Thymus (tissue), 11 donors: ENCODE measurements around the gene INO80C. TPM values are rescaled to one million over a fixed set of nuclear protein-coding genes. Genes with fewer than 3 reads are reported as not detected.
A peak's percentile ranks its signal among the peaks of the same experiment; 100 is the strongest.

Experiments
- DNase-seq, 9 donors: peaks; one replicate each; pipeline ENCODE4 v3.0.0-alpha.2; 2013; ENCODE audit warnings: low spot score in 9 of 9, low read depth in 6 of 9, missing footprints in 1 of 9
- H3K27ac ChIP-seq, 2 donors: one replicate each; pipeline ENCODE4 v1.5.1; 2013; ENCODE audit warnings: control low read depth in 1 of 2, low read depth in 1 of 2, low read length in 1 of 2, mild to moderate bottlenecking in 1 of 2, moderate library complexity in 1 of 2
- H3K27me3 ChIP-seq, 2 donors: one replicate each; pipeline ENCODE4 v1.5.1; 2013; ENCODE audit warnings: low read length in 1 of 2; ENCODE audit not compliant: control insufficient read depth in 2 of 2, insufficient read depth in 1 of 2
- H3K36me3 ChIP-seq, 2 donors: one replicate each; pipeline ENCODE4 v1.5.1; 2013; ENCODE audit warnings: low read length in 1 of 2, mild to moderate bottlenecking in 1 of 2, moderate library complexity in 1 of 2; ENCODE audit not compliant: control insufficient read depth in 2 of 2, insufficient read depth in 2 of 2
- H3K4me1 ChIP-seq, 2 donors: one replicate each; pipeline ENCODE4 v1.5.1; 2013; ENCODE audit warnings: low read length in 2 of 2; ENCODE audit not compliant: control insufficient read depth in 2 of 2, insufficient read depth in 2 of 2
- H3K4me3 ChIP-seq, 2 donors: one replicate each; pipeline ENCODE4 v1.5.1; 2013; ENCODE audit warnings: low read length in 2 of 2, control low read depth in 1 of 2, mild to moderate bottlenecking in 1 of 2
- H3K9me3 ChIP-seq, 2 donors: one replicate each; pipeline ENCODE4 v1.5.1; 2013; ENCODE audit warnings: low read length in 1 of 2, mild to moderate bottlenecking in 1 of 2; ENCODE audit not compliant: control insufficient read depth in 2 of 2, insufficient read depth in 1 of 2
- WGBS: extraction: QIAGEN DNeasy Blood & Tissue Kit; methylation state at CpG from one replicate; pipeline ENCODE4 v1.1.7; 2013; 5-methylcytosine and 5-hydroxymethylcytosine counted together
- polyA plus RNA-seq: library from polyadenylated mRNA; stranded (reverse); fragments of 200-250 nt; gene quantifications from one replicate; pipeline ENCODE4 v1.2.3, GENCODE V29; 2013
- total RNA-seq: library from RNA; stranded (reverse); fragments of 120-200 nt; gene quantifications from one replicate; pipeline ENCODE4 v1.2.4, GENCODE V29; 2013
- donor health status: healthy.

Gene INO80C
- total and polyA plus RNA-seq, 2 donors = 7.1 to 32.6 TPM

DNA sequence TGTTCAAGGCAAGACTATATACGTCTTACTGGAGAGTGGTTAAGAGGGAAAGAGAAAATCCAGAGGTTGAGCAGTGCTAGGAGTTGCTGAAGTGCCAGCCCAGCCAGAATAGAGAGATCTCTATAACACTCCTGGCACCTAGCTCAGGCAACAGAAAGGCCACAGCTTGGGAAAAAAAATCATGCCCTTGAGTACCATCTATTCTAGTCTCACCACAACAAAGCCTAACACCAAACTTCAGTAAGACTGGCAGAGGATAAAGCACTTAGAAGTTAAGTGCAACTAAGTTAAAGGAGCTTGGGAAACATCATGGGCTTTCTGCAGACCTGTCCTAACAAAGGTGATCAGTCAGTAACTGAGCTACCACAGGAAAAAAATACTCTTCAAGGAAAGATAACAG, 24.2 kb downstream of the INO80C start:
- WGBS = 95% methylated on average over 1 of the region's 1 CpG
- no peak overlapping the region for H3K27ac ChIP-seq
- no peak for DNase-seq
- H3K36me3 ChIP-seq = peaks cover 0 to 9% of the 10 kb centered on the region in 2 donors
- peaks cover 0 to 4% of the 10 kb centered on the region in 2 donors for H3K9me3 ChIP-seq
- H3K4me1 ChIP-seq = no peaks in the 10 kb centered on the region
- no peaks in the 10 kb centered on the region for H3K27me3 ChIP-seq
- no peak overlapping the region for H3K4me3 ChIP-seq

DNA sequence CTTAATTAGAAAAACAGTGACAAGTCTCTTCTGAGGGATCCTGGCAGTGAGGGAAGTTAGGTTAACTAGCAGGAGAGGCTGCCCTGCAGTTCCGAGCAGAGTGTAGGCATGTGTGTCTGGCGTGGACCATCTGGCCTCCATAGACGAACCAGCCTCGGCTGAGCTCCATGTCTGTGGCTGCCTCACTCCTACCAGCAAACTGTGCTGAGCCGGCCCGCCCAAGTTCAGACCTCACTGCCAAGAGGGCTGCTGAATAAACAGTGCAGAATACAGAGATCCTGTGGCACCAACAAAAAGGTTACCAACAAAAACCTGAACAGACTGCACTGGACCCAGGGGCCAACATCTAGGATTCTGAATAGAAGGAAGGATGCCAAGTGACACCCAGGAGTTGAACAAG, 27.3 kb downstream of the INO80C start:
- H3K4me3 ChIP-seq = no peak overlapping the region
- no peak overlapping the region for H3K27ac ChIP-seq
- no peaks in the 10 kb centered on the region for H3K27me3 ChIP-seq
- peaks cover 0 to 4% of the 10 kb centered on the region in 2 donors for H3K9me3 ChIP-seq
- 99% methylated on average over 6 of the region's 6 CpGs for WGBS
- no peak for DNase-seq
- H3K4me1 ChIP-seq = no peaks in the 10 kb centered on the region
- peaks cover 0 to 26% of the 10 kb centered on the region in 2 donors for H3K36me3 ChIP-seq

- no peaks in the 10 kb centered on the region for H3K4me1 ChIP-seq
- H3K36me3 ChIP-seq = peaks cover 0 to 26% of the 10 kb centered on the region in 2 donors
- WGBS = 98% methylated on average over 3 of the region's 3 CpGs
- no peak overlapping the region for H3K4me3 ChIP-seq
- H3K27me3 ChIP-seq = no peaks in the 10 kb centered on the region
- H3K27ac ChIP-seq = no peak overlapping the region
- DNase-seq = no peak
- H3K9me3 ChIP-seq = peaks cover 0 to 4% of the 10 kb centered on the region in 2 donors
Observed at GRCh38 chr18:35469725-35470124, 28.0 kb downstream of the INO80C start.

- 95% methylated on average over 2 of the region's 2 CpGs for WGBS
Observed at GRCh38 chr18:35468711-35469110, 29.0 kb downstream of the INO80C start.

DNA sequence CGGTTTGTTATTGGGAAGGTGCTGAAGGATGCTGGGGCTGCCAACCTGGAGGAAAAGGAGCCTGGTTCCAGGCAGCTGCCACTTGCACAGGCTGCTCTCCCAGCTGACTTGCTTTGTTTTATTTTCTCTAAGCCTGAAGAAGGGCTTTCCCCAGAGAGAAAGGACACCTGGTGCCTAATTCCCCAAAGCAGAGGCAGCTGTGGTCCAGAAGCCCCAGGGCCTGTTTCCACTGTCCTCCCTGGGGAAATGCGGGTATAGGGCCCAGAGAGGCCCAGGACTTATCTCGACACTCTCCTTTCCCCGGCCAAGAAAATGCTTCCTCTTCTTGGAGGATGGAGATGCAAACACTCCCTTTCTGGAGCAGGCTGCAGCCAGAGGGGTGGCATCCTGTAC, 30.1 kb downstream of the INO80C start:
- WGBS = 91% methylated on average over 4 of the region's 4 CpGs
- Histone ChIP-seq H3K36me3 (peaks cover 0 to 26% of the 10 kb centered on the region in 2 donors), H3K9me3 (no peaks in the 10 kb centered on the region), H3K27me3 (no peaks in the 10 kb centered on the region), H3K4me3 (no peak overlapping the region), H3K27ac (no peak overlapping the region), H3K4me1 (no peaks in the 10 kb centered on the region)
- DNase-seq = no peak

More at GRCh38 chr18:35468711-35469110, 29.0 kb downstream of the INO80C start:
- Histone ChIP-seq H3K4me3 (no peak overlapping the region), H3K27ac (no peak overlapping the region), H3K36me3 (peaks cover 0 to 26% of the 10 kb centered on the region in 2 donors), H3K9me3 (no peaks in the 10 kb centered on the region), H3K4me1 (no peaks in the 10 kb centered on the region), H3K27me3 (no peaks in the 10 kb centered on the region)
- DNase-seq = no peak

GRCh38 chr18:35466815-35467623, 30.7 kb downstream of the INO80C start:
- WGBS = 94% methylated on average over 11 of the region's 11 CpGs
- Histone ChIP-seq H3K27ac (peak overlapping the region in 1 of 2 donors; percentile 8), H3K4me3 (no peak overlapping the region), H3K4me1 (no peaks in the 10 kb centered on the region), H3K9me3 (no peaks in the 10 kb centered on the region), H3K27me3 (no peaks in the 10 kb centered on the region), H3K36me3 (peaks cover 0 to 26% of the 10 kb centered on the region in 2 donors)
- DNase-seq = no peak

GRCh38 chr18:35466334-35466733, 31.4 kb downstream of the INO80C start:
- Histone ChIP-seq H3K4me3 (no peak overlapping the region), H3K4me1 (no peaks in the 10 kb centered on the region), H3K9me3 (no peaks in the 10 kb centered on the region), H3K27me3 (no peaks in the 10 kb centered on the region), H3K36me3 (peaks cover 0 to 26% of the 10 kb centered on the region in 2 donors), H3K27ac (no peak overlapping the region)
- 97% methylated on average over 6 of the region's 6 CpGs for WGBS
- DNase-seq = no peak

- H3K9me3 ChIP-seq = no peaks in the 10 kb centered on the region
- H3K4me1 ChIP-seq = no peaks in the 10 kb centered on the region
- no peak overlapping the region for H3K27ac ChIP-seq
- no peak for DNase-seq
- WGBS = 100% methylated on average over 1 of the region's 1 CpG
- peaks cover 0 to 22% of the 10 kb centered on the region in 2 donors for H3K36me3 ChIP-seq
- no peaks in the 10 kb centered on the region for H3K27me3 ChIP-seq
- no peak overlapping the region for H3K4me3 ChIP-seq
Observed at GRCh38 chr18:35465329-35465728, 32.4 kb downstream of the INO80C start.

GRCh38 chr18:35464831-35465279, 32.9 kb downstream of the INO80C start:
- H3K27me3 ChIP-seq = no peaks in the 10 kb centered on the region
- 82% methylated on average over 2 of the region's 2 CpGs for WGBS

More at GRCh38 chr18:35464831-35465279, 32.9 kb downstream of the INO80C start:
- Histone ChIP-seq H3K9me3 (no peaks in the 10 kb centered on the region), H3K27ac (no peak overlapping the region), H3K4me1 (no peaks in the 10 kb centered on the region), H3K4me3 (no peak overlapping the region), H3K36me3 (peaks cover 0 to 22% of the 10 kb centered on the region in 2 donors)
- no peak for DNase-seq
